GM23248 (cell line): Measurements from ENCODE around the gene RCSD1.

Source experiments
- EZH2 ChIP-seq: fragments of 200-600 bp; sonication (generic); IDR thresholded peaks from 2 replicates; pipeline ENCODE4 v1.6.1; 2018; ENCODE audit warnings: antibody characterized with exemption, mild to moderate bottlenecking; ENCODE audit not compliant: insufficient read depth, poor library complexity, severe bottlenecking
- EZH2phosphoT487 ChIP-seq: fragments of 200-600 bp; sonication (generic); IDR thresholded peaks from 2 replicates; pipeline ENCODE4 v1.6.1; 2018; ENCODE audit warnings: antibody characterized with exemption, moderate library complexity, mild to moderate bottlenecking, low read depth; ENCODE audit not compliant: insufficient read depth

- TF ChIP-seq EZH2phosphoT487 (no peak), EZH2 (no peak)
Measured at GRCh38 chr1:167672831-167673230, 42.8 kb downstream of the RCSD1 start.
